A549 (cell line): ENCODE data around the gene PIP5KL1.

ENCODE experiments used
- EHMT2 ChIP-seq: fragments of 200-600 bp; sonication (generic); IDR thresholded peaks from 2 replicates; pipeline ENCODE4 v1.6.1; 2016; ENCODE audit warnings: antibody characterized with exemption, low read depth, mild to moderate bottlenecking, moderate library complexity
- FOSL2 ChIP-seq, 2 experiments: fragments of 450-650 bp in 1 of 2; fragments of >200 bp in 1 of 2; sonication (Bioruptor Twin) in 1 of 2; formaldehyde crosslinking; IDR thresholded peaks; 2 replicates each; pipeline versions ENCODE4 v1.5.0 to v1.6.1; 2016 to 2020; ENCODE audit warnings: mild to moderate bottlenecking in 1 of 2, moderate library complexity in 1 of 2
- JUNB ChIP-seq: fragments of >200 bp; sonication (Bioruptor Twin); formaldehyde crosslinking; IDR thresholded peaks from 2 replicates; pipeline ENCODE4 v1.6.1; 2016
- NFE2L2 ChIP-seq: fragments of 150-350 bp; conservative IDR thresholded peaks from 2 replicates; pipeline ENCODE4 v1.6.1; 2014; ENCODE audit warnings: low read length
- NR3C1 ChIP-seq: fragments of >200 bp; sonication (Bioruptor Twin); formaldehyde crosslinking; IDR thresholded peaks from 3 replicates; pipeline ENCODE4 v1.6.1; 2017
- POLR2A ChIP-seq: IDR thresholded peaks from 2 replicates; pipeline ENCODE4 v1.6.1; 2012; ENCODE audit warnings: mild to moderate bottlenecking, low read length
- TF ChIP-seq, protein P1 (sequence below): fragments of >200 bp; sonication (Bioruptor Twin); formaldehyde crosslinking; IDR thresholded peaks from 3 replicates; pipeline ENCODE4 v1.5.1; 2016

DNA sequence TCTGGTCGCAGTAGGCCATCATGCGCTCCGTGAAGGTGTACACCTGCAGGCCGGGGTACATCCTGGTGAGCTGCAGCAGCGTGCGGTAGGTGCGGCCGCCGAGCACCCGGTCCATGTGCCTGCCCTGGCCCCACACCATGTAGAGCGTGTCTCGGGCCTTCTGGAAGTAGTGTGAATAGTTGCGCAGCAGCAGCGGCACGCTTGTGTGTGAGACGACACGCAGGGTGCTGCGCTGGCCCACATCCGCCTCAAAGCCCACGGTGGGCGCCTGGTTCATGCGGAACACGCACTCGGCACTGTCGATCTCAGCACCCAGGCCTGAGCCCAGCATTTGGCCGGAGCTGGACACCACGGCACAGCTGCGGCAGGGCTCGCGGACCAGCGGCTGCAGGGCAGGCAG, 18.3 kb downstream of the PIP5KL1 start:
- TF ChIP-seq JUNB = no peak
- TF ChIP-seq EHMT2 = no peak
- no peak for TF ChIP-seq NFE2L2
- no peak for TF ChIP-seq POLR2A
- TF ChIP-seq, protein P1, sequence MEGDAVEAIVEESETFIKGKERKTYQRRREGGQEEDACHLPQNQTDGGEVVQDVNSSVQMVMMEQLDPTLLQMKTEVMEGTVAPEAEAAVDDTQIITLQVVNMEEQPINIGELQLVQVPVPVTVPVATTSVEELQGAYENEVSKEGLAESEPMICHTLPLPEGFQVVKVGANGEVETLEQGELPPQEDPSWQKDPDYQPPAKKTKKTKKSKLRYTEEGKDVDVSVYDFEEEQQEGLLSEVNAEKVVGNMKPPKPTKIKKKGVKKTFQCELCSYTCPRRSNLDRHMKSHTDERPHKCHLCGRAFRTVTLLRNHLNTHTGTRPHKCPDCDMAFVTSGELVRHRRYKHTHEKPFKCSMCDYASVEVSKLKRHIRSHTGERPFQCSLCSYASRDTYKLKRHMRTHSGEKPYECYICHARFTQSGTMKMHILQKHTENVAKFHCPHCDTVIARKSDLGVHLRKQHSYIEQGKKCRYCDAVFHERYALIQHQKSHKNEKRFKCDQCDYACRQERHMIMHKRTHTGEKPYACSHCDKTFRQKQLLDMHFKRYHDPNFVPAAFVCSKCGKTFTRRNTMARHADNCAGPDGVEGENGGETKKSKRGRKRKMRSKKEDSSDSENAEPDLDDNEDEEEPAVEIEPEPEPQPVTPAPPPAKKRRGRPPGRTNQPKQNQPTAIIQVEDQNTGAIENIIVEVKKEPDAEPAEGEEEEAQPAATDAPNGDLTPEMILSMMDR = no peak
- TF ChIP-seq NR3C1 = no peak
- no peak for TF ChIP-seq FOSL2 (IDR thresholded peaks at IDR 0.05)
- TF ChIP-seq FOSL2 (CRISPR knock-in tag; IDR thresholded peaks at IDR 0.05) = no peak
